Loucy (cell line): ENCODE results near the gene PHACTR3.

ENCODE experiments used
- H2AFZ ChIP-seq: fragments of 200-600 bp; sonication (generic); 2 replicates; pipeline ENCODE4 v1.6.0; 2016; ENCODE audit warnings: antibody characterized with exemption, mild to moderate bottlenecking, low read length, moderate library complexity
- H3F3A ChIP-seq: fragments of 200-600 bp; 2 replicates; pipeline ENCODE4 v1.6.0; 2016; ENCODE audit warnings: antibody characterized with exemption, low read depth, mild to moderate bottlenecking
- H3K27me3 ChIP-seq: fragments of 200-600 bp; sonication (generic); 2 replicates; pipeline ENCODE4 v1.6.1; 2014; ENCODE audit warnings: low read length, mild to moderate bottlenecking; ENCODE audit not compliant: insufficient read depth, poor library complexity, severe bottlenecking
- H3K36me3 ChIP-seq: fragments of 200-600 bp; sonication (generic); 2 replicates; pipeline ENCODE4 v1.6.1; 2016; ENCODE audit warnings: low read length; ENCODE audit not compliant: insufficient read depth
- H3K4me1 ChIP-seq: fragments of 200-600 bp; sonication (generic); 2 replicates; pipeline ENCODE4 v1.5.1; 2014; ENCODE audit warnings: low read length, mild to moderate bottlenecking; ENCODE audit not compliant: insufficient read depth, poor library complexity, severe bottlenecking
- H3K4me2 ChIP-seq: fragments of 200-600 bp; sonication (generic); 2 replicates; pipeline ENCODE4 v1.6.0; 2014; ENCODE audit warnings: antibody characterized with exemption, low read length, low read depth, mild to moderate bottlenecking; ENCODE audit not compliant: poor library complexity, severe bottlenecking
- H3K4me3 ChIP-seq: fragments of 200-600 bp; sonication (generic); 2 replicates; pipeline ENCODE4 v1.5.1; 2014; ENCODE audit warnings: low read length, mild to moderate bottlenecking, mixed read lengths; ENCODE audit not compliant: poor library complexity, severe bottlenecking
- H3K79me2 ChIP-seq: fragments of 200-600 bp; sonication (generic); 2 replicates; pipeline ENCODE4 v1.6.1; 2014; ENCODE audit warnings: low read length; ENCODE audit not compliant: insufficient read depth
- H3K9ac ChIP-seq: fragments of 200-600 bp; sonication (generic); 2 replicates; pipeline ENCODE4 v1.6.0; 2014; ENCODE audit warnings: mild to moderate bottlenecking, low read depth, low read length, moderate library complexity; ENCODE audit not compliant: poor library complexity, severe bottlenecking
- H3K9me2 ChIP-seq: fragments of 200-600 bp; sonication (generic); replicated peaks from 2 replicates; pipeline ENCODE4 v1.6.1; 2016; ENCODE audit warnings: low read depth, low read length, mixed read lengths
- H3K9me3 ChIP-seq: fragments of 200-600 bp; sonication (generic); 2 replicates; pipeline ENCODE4 v1.6.1; 2014; ENCODE audit warnings: mild to moderate bottlenecking, antibody characterized with exemption, low read length, low read depth; ENCODE audit not compliant: insufficient read depth
- H4K20me1 ChIP-seq: fragments of 200-600 bp; sonication (generic); 2 replicates; pipeline ENCODE4 v1.6.0; 2014; ENCODE audit warnings: antibody characterized with exemption, low read length, mild to moderate bottlenecking; ENCODE audit not compliant: insufficient read depth, poor library complexity, severe bottlenecking
- EZH2phosphoT487 ChIP-seq: fragments of 200-600 bp; IDR thresholded peaks from 2 replicates; pipeline ENCODE4 v1.6.1; 2018; ENCODE audit warnings: antibody characterized with exemption, mild to moderate bottlenecking, moderate library complexity, borderline replicate concordance
- TF ChIP-seq, protein P1 (sequence below): fragments of 200-600 bp; sonication (generic); conservative IDR thresholded peaks from 2 replicates; pipeline ENCODE4 v1.5.1; 2014; ENCODE audit warnings: mild to moderate bottlenecking, antibody characterized with exemption, low read length

The PHACTR3 gene

DNA sequence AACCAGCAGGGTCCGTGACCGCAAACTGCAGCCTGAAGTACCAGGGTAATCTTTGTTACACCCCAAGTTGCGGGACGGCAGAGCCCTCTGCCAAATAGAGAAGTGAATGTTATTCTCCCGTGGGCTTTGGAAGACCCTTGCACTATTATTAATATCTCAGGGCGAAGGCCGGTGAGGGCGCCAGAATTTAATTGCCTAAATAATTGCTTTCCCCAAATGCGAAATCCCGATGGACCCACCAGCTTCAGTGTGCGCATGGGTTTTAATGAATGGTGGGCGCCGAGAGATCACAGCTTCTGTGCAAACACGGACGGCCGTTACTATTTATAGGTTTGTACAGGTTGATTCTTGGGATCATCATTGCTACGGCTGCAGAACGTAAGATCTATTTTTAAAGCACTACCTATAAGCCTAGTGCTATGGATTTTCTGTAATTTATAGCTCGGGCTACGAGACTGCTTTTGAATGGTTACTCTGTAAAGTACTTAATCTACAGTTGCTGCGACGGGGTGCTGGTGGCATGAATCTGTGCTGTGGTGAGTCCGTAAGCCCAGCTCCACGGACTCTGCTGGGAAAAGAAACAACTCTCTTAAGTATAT, 15.2 kb upstream of the PHACTR3 start:
- Histone ChIP-seq H3K27me3 (no peaks in the 10 kb centered on the region), H3K9ac (no peak overlapping the region), H3F3A (peaks cover 17% of the 10 kb centered on the region; the same call in 1 of the 2 replicates), H3K9me2 (no peaks in the 10 kb centered on the region), H3K4me3 (no peak overlapping the region), H3K4me2 (no peak overlapping the region), H3K36me3 (no peaks in the 10 kb centered on the region), H3K4me1 (peaks cover 80% of the 10 kb centered on the region), H3K9me3 (no peaks in the 10 kb centered on the region), H4K20me1 (no peaks in the 10 kb centered on the region), H3K79me2 (peaks cover 97% of the 10 kb centered on the region), H2AFZ (no peak overlapping the region)
- TF ChIP-seq, protein P1, sequence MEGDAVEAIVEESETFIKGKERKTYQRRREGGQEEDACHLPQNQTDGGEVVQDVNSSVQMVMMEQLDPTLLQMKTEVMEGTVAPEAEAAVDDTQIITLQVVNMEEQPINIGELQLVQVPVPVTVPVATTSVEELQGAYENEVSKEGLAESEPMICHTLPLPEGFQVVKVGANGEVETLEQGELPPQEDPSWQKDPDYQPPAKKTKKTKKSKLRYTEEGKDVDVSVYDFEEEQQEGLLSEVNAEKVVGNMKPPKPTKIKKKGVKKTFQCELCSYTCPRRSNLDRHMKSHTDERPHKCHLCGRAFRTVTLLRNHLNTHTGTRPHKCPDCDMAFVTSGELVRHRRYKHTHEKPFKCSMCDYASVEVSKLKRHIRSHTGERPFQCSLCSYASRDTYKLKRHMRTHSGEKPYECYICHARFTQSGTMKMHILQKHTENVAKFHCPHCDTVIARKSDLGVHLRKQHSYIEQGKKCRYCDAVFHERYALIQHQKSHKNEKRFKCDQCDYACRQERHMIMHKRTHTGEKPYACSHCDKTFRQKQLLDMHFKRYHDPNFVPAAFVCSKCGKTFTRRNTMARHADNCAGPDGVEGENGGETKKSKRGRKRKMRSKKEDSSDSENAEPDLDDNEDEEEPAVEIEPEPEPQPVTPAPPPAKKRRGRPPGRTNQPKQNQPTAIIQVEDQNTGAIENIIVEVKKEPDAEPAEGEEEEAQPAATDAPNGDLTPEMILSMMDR: no peak
- TF ChIP-seq EZH2phosphoT487: no peak

DNA sequence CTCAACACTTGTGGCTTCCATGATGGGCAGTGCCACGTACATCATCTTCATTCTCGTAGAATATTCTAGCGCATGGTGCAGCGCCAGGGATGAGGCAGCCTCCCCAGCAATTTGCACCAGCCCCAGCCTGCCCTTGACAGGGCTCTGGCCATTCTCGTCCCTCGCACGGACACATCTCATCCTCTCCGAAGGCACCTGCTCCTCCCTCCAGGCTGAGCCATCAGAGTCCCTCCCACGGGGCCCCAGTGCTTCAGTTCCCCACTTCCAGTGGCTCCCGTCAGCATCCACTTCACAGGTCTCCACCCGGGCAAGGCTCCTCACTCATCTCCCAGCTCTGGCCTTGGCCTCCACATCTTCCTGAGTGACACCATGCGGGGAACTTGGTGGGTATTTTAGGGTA, 13.3 kb upstream of the PHACTR3 start:
- Histone ChIP-seq H3K9ac (no peak overlapping the region), H3K4me2 (no peak overlapping the region), H3K9me2 (no peaks in the 10 kb centered on the region), H3K4me3 (no peak overlapping the region), H3K79me2 (peaks cover 92% of the 10 kb centered on the region), H3F3A (0 out of 2 replicates have a peak, but pooled peaks cover 9% of the 10 kb centered on the region), H3K9me3 (no peaks in the 10 kb centered on the region), H3K27me3 (no peaks in the 10 kb centered on the region), H3K36me3 (no peaks in the 10 kb centered on the region), H2AFZ (no peak overlapping the region), H3K4me1 (peaks cover 78% of the 10 kb centered on the region), H4K20me1 (no peaks in the 10 kb centered on the region)
- TF ChIP-seq, protein P1: no peak
- TF ChIP-seq EZH2phosphoT487: no peak

DNA sequence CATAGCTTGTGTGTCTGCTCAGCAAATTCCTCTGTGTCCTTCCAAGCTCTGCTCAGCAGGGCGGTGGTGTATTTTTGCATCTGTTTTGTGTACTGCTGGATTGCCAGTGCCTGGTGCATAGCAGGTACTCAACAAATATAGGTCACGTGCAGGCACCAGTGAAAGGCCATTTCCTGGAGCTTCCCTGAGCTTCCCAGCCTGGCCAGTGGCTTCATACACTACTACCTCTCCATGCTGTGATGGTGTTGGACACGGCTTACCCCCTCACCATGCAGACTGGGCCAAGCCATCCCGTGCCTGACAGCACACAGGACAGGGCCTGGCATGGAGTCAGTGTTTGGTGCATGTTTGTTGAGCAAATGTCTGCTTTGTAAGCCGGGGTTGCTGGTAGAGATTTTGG, 7.7 kb upstream of the PHACTR3 start:
- H3K27me3 ChIP-seq: no peaks in the 10 kb centered on the region
- no peak for TF ChIP-seq EZH2phosphoT487
- TF ChIP-seq, protein P1: no peak
- H3K9me3 ChIP-seq: no peaks in the 10 kb centered on the region
- 0 out of 2 replicates have a peak, but pooled peaks cover 9% of the 10 kb centered on the region for H3F3A ChIP-seq
- no peaks in the 10 kb centered on the region for H4K20me1 ChIP-seq
- peaks cover 91% of the 10 kb centered on the region for H3K4me1 ChIP-seq
- peaks cover 92% of the 10 kb centered on the region for H3K79me2 ChIP-seq
- no peak overlapping the region for H2AFZ ChIP-seq
- H3K9me2 ChIP-seq: no peaks in the 10 kb centered on the region
- no peak overlapping the region for H3K4me3 ChIP-seq
- no peaks in the 10 kb centered on the region for H3K36me3 ChIP-seq
- peak overlapping the region; percentile 64 for H3K9ac ChIP-seq
- H3K4me2 ChIP-seq: peak overlapping the region; percentile 53
